PC-9 (cell line): ENCODE measurements around the gene RRAGC. TPM values are rescaled to one million over a fixed set of nuclear protein-coding genes. Genes with fewer than 3 reads are reported as not detected.

Source experiments
- BruUV-seq: library from RNA; stranded (reverse); fragments of 400-500 nt; replicated peaks from 2 replicates; lab custom pipeline; 2021; lab: Mats Ljungman, UMichigan
- CTCF ChIA-PET: fragments of 300-600 bp; sonication (Branson Sonifier 250); formaldehyde crosslinking; loops from one replicate; lab custom pipeline; 2022; ENCODE audit warnings: antibody characterized with exemption; lab: Charles Lee
- POLR2A ChIA-PET: fragments of 300-600 bp; sonication (Branson Sonifier 250); formaldehyde crosslinking; loops from one replicate; lab custom pipeline; 2022; ENCODE audit warnings: antibody characterized with exemption; ENCODE audit not compliant: unreplicated experiment; lab: Charles Lee
- DNase-seq, 2 experiments: peaks; one replicate each; pipeline versions ENCODE4 v3.0.0 to v3.0.0-alpha.2; 2015 to 2022; ENCODE audit warnings: mixed read lengths in 1 of 2
- H2AFZ ChIP-seq: fragments of 200-600 bp; sonication (generic); 2 replicates; pipeline ENCODE4 v1.8.1; 2017; ENCODE audit warnings: antibody characterized with exemption
- H3F3A ChIP-seq: fragments of 200-600 bp; sonication (generic); 2 replicates; pipeline ENCODE4 v1.8.1; 2017; ENCODE audit warnings: antibody characterized with exemption, mild to moderate bottlenecking, low read depth; ENCODE audit not compliant: insufficient read depth
- H3K27ac ChIP-seq: fragments of 200-600 bp; sonication (generic); 2 replicates; pipeline ENCODE4 v1.6.1; 2016; ENCODE audit warnings: mixed run types
- H3K27me3 ChIP-seq: fragments of 200-600 bp; sonication (generic); 2 replicates; pipeline ENCODE4 v1.6.1; 2016; ENCODE audit warnings: low read depth, mixed run types; ENCODE audit not compliant: insufficient read depth
- H3K36me3 ChIP-seq: fragments of 200-600 bp; sonication (generic); 2 replicates; pipeline ENCODE4 v1.6.1; 2016; ENCODE audit warnings: low read depth, mixed run types
- H3K4me1 ChIP-seq: fragments of 200-600 bp; sonication (generic); replicated peaks from 2 replicates; pipeline ENCODE4 v1.6.1; 2016; ENCODE audit warnings: mixed run types; ENCODE audit not compliant: insufficient read depth
- H3K4me2 ChIP-seq: fragments of 200-600 bp; sonication (generic); 2 replicates; pipeline ENCODE4 v1.6.1; 2017; ENCODE audit warnings: mixed run types
- H3K4me3 ChIP-seq: fragments of 200-600 bp; sonication (generic); 2 replicates; pipeline ENCODE4 v1.6.1; 2016; ENCODE audit warnings: mixed run types
- H3K79me2 ChIP-seq: fragments of 200-600 bp; sonication (generic); 2 replicates; pipeline ENCODE4 v1.6.1; 2017; ENCODE audit warnings: low read depth, mixed run types
- H3K9me2 ChIP-seq: fragments of 200-600 bp; sonication (generic); 2 replicates; pipeline ENCODE4 v1.8.1; 2017; ENCODE audit warnings: mild to moderate bottlenecking; ENCODE audit not compliant: insufficient read depth
- H3K9me3 ChIP-seq: fragments of 200-600 bp; sonication (generic); 2 replicates; pipeline ENCODE4 v1.8.1; 2016; ENCODE audit warnings: low read depth; ENCODE audit not compliant: insufficient read depth
- H4K20me1 ChIP-seq: fragments of 200-600 bp; sonication (generic); 2 replicates; pipeline ENCODE4 v1.8.1; 2017; ENCODE audit not compliant: insufficient read depth
- EZH2 ChIP-seq: fragments of 200-600 bp; sonication (generic); IDR thresholded peaks from 2 replicates; pipeline ENCODE4 v1.8.0; 2017; ENCODE audit warnings: antibody characterized with exemption, low read depth
- intact Hi-C: fragments of 100-400 bp; cut with micrococcal nuclease; formaldehyde crosslinking; loops from one replicate; pipeline ENCODE4 v1.10.0; 2022; ENCODE audit not compliant: unreplicated experiment
- total RNA-seq: library from RNA; stranded (reverse); gene quantifications from 2 replicates; pipeline ENCODE4 v1.2.3, GENCODE V29; 2021
- TF ChIP-seq, protein P1 (sequence below): fragments of 200-600 bp; sonication (generic); conservative IDR thresholded peaks from 2 replicates; pipeline ENCODE4 v1.6.1; 2017; ENCODE audit warnings: mixed run types, antibody characterized with exemption, mild to moderate bottlenecking, moderate library complexity

The RRAGC gene
- total RNA-seq, 1 experiment from 2014 or later = 33.0 TPM

- H3K4me2 ChIP-seq = no peak overlapping the region
- H3K9me2 ChIP-seq = no peaks in the 10 kb centered on the region
- H3K9me3 ChIP-seq = no peaks in the 10 kb centered on the region
- no peak for TF ChIP-seq EZH2
- TF ChIP-seq, protein P1, sequence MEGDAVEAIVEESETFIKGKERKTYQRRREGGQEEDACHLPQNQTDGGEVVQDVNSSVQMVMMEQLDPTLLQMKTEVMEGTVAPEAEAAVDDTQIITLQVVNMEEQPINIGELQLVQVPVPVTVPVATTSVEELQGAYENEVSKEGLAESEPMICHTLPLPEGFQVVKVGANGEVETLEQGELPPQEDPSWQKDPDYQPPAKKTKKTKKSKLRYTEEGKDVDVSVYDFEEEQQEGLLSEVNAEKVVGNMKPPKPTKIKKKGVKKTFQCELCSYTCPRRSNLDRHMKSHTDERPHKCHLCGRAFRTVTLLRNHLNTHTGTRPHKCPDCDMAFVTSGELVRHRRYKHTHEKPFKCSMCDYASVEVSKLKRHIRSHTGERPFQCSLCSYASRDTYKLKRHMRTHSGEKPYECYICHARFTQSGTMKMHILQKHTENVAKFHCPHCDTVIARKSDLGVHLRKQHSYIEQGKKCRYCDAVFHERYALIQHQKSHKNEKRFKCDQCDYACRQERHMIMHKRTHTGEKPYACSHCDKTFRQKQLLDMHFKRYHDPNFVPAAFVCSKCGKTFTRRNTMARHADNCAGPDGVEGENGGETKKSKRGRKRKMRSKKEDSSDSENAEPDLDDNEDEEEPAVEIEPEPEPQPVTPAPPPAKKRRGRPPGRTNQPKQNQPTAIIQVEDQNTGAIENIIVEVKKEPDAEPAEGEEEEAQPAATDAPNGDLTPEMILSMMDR = no peak
- H3K4me1 ChIP-seq = no peaks in the 10 kb centered on the region
- H3K79me2 ChIP-seq = no peaks in the 10 kb centered on the region
- DNase-seq = no peak
- ChIA-PET CTCF (no interaction called here), POLR2A (no interaction called here)
- no peak overlapping the region for H3K4me3 ChIP-seq
- no peaks in the 10 kb centered on the region for H3F3A ChIP-seq
- no TSS peak for BruUV-seq
- no peaks in the 10 kb centered on the region for H4K20me1 ChIP-seq
- peaks cover 86% of the 10 kb centered on the region for H3K27me3 ChIP-seq
- H3K36me3 ChIP-seq = no peaks in the 10 kb centered on the region
- intact Hi-C loops = no loop called here
- H3K27ac ChIP-seq = no peak overlapping the region
- no peak overlapping the region for H2AFZ ChIP-seq
These were observed 54.5 kb downstream of the RRAGC start for GRCh38 chr1:38805036-38805435.

GRCh38 chr1:38804062-38804886 is 55.3 kb downstream of the RRAGC start:
- CTCF ChIA-PET = no interaction called here
- intact Hi-C loops = no loop called here
- no peak for DNase-seq
- Histone ChIP-seq H3K36me3 (no peaks in the 10 kb centered on the region), H3F3A (no peaks in the 10 kb centered on the region), H3K27me3 (peaks cover 86% of the 10 kb centered on the region), H2AFZ (no peak overlapping the region), H3K9me3 (no peaks in the 10 kb centered on the region), H3K4me1 (no peaks in the 10 kb centered on the region), H3K4me3 (no peak overlapping the region), H3K4me2 (no peak overlapping the region), H3K79me2 (no peaks in the 10 kb centered on the region), H3K27ac (no peak overlapping the region), H3K9me2 (no peaks in the 10 kb centered on the region), H4K20me1 (no peaks in the 10 kb centered on the region)
- POLR2A ChIA-PET = no interaction called here
- BruUV-seq = no TSS peak
- no peak for TF ChIP-seq EZH2
- TF ChIP-seq, protein P1 = no peak

GRCh38 chr1:38803647-38804046 is 55.9 kb downstream of the RRAGC start:
- DNase-seq = no peak
- no peak overlapping the region for H3K4me3 ChIP-seq
- H3K27ac ChIP-seq = no peak overlapping the region
- no peak overlapping the region for H3K4me2 ChIP-seq
- POLR2A ChIA-PET = no interaction called here
- H3F3A ChIP-seq = no peaks in the 10 kb centered on the region
- no peaks in the 10 kb centered on the region for H3K36me3 ChIP-seq
- no peaks in the 10 kb centered on the region for H3K9me3 ChIP-seq
- no peaks in the 10 kb centered on the region for H3K9me2 ChIP-seq
- H2AFZ ChIP-seq = no peak overlapping the region
- no peaks in the 10 kb centered on the region for H3K4me1 ChIP-seq
- H3K79me2 ChIP-seq = no peaks in the 10 kb centered on the region
- H3K27me3 ChIP-seq = peaks cover 84% of the 10 kb centered on the region
- no peak for TF ChIP-seq EZH2
- TF ChIP-seq, protein P1 = no peak
- intact Hi-C loops = no loop called here
- no peaks in the 10 kb centered on the region for H4K20me1 ChIP-seq
- BruUV-seq = no TSS peak
- CTCF ChIA-PET = no interaction called here
